GM12874 (cell line): ENCODE data around the gene QPCT.

Experiments
- TF ChIP-seq, protein P1 (sequence below): IDR thresholded peaks from 2 replicates; pipeline ENCODE4 v1.5.1; 2011; ENCODE audit warnings: low read depth, mild to moderate bottlenecking, control low read depth, low read length, moderate library complexity; ENCODE audit not compliant: insufficient read depth

Gene QPCT

DNA sequence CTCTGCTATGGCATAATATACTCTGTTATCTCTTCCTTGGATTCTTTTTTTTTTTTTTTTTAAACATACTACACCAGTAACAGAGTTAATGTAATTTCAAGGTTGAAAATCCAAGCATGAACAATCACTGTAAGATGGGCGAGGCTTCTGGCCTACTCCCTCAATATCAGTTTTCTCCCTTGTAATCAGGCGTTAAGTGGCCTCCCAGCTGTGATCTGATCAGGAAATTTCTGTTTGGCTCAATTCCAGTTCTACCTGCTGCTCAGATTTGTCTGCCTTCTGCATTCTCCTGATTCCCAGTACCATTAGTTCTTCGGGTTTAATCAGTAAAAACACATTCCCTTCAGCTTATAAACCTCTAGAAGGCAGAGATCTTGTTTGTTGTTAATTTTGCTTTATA lies 38.4 kb upstream of the QPCT start:
- TF ChIP-seq, protein P1, sequence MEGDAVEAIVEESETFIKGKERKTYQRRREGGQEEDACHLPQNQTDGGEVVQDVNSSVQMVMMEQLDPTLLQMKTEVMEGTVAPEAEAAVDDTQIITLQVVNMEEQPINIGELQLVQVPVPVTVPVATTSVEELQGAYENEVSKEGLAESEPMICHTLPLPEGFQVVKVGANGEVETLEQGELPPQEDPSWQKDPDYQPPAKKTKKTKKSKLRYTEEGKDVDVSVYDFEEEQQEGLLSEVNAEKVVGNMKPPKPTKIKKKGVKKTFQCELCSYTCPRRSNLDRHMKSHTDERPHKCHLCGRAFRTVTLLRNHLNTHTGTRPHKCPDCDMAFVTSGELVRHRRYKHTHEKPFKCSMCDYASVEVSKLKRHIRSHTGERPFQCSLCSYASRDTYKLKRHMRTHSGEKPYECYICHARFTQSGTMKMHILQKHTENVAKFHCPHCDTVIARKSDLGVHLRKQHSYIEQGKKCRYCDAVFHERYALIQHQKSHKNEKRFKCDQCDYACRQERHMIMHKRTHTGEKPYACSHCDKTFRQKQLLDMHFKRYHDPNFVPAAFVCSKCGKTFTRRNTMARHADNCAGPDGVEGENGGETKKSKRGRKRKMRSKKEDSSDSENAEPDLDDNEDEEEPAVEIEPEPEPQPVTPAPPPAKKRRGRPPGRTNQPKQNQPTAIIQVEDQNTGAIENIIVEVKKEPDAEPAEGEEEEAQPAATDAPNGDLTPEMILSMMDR = no peak

- TF ChIP-seq, protein P1 = no peak
These were observed 36.9 kb upstream of the QPCT start for GRCh38 chr2:37307500-37307899.

DNA sequence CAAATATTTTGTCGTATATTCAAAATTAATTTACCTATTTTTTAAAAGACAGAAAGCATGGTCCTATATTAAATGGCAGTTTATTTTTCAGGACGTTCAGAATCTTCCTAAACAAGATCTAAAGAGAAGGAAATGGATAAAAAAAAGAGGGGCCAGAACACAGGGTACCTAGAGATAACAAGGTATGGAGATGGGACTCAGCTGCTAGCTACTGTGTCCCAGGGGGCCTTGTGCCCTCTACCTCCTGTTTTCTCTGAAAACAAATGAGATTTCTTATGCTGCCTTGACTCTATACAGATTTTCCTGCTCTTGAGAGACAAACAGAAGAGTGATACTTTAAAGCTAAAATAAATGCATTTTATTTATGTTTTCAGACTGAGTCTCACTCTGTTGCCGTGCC lies 29.1 kb upstream of the QPCT start:
- TF ChIP-seq, protein P1 = no peak

- TF ChIP-seq, protein P1 = no peak
These were observed 28.2 kb upstream of the QPCT start for GRCh38 chr2:37316181-37316580.

- TF ChIP-seq, protein P1 = no peak
These were observed 26.7 kb upstream of the QPCT start for GRCh38 chr2:37317746-37318145.

DNA sequence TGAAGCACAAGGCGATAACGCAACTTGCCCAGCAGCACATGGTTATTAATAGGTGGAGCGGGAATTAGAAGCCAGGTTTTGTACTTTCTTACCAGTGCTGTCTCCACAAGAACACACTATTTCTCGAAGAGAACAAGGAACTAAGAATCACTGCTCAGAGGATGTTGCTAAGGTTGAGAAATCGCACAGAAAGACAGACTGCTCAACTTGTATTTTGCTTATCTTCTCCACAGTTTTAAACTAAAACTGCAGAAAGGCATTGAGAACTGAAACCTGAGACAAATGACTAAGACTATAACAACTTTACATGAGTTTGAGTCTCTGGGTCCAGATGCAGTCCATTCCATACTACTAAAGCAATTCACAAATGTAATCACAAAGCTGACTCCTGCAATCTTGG lies 26.0 kb upstream of the QPCT start:
- TF ChIP-seq, protein P1 = no peak

DNA sequence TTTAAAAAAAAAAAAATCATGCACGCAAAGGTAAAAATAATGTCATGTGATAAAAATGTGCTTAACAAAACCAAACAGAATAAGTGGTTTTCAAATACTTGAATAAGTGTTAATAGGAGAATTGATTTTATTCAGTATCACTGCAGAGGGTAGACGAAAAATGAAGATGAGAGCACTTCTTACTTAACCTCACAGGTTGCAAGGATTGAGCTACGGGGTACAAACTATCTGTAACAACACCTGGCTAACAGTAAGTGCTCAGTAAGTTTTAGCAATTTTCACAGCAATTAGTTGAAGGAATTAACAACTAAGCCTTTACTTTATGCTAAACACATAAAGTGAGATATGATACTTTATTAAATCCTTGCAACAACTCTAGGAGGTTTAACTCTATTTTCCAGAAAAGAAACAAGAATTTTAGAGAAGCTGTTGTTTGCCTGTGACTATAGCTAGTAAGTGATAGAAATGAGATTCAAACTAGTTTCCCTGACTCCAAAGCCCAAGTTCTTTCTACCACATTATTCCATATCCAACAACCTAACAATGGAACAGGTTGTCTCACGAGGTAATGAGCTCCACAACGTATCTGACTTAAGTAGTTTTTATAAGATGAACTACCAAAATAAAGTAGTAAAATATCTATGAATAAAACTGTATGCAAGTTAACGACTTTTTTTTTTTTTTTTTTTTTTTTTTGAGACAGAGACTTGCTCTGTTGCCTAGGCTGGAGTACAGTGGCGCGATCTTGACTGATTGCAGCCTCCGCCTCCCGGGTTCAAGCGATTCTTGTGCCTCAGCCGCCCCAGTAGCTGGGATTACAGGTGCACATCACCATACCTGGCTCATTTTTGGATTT lies 24.4 kb upstream of the QPCT start:
- TF ChIP-seq, protein P1 = no peak
